ENCODE measurements around the gene ZNF557.
A peak's percentile ranks its signal among the peaks of the same experiment; 100 is the strongest.
"Not testable (repeated sequence)": the region's sequence is repeated elsewhere in the genome, so short reads cannot be mapped to it uniquely, and the experiment has no call there.

The ZNF557 gene

GRCh38 chr19:7069042-7069903, at the start of gene ZNF557:
TSS of gene ZNF557 (plus strand) at chr19:7069703. CDS start at chr19:7075075, 5,372 bp downstream.
- DNase-seq (ENCODE audit: low spot score), result peak; percentile 99

GRCh38 chr19:7021331-7021730, 48.2 kb upstream of the ZNF557 start, which contains the start of gene MBD3L2B:
TSS of gene MBD3L2B (minus strand) at chr19:7021431. CDS start at chr19:7021397, 34 bp downstream.
- not testable (repeated sequence) for DNase-seq (ENCODE audit: low spot score)

- not testable (repeated sequence) for DNase-seq (ENCODE audit: low spot score)
Observed at GRCh38 chr19:7028790-7029189, 40.7 kb upstream of the ZNF557 start.

DNA sequence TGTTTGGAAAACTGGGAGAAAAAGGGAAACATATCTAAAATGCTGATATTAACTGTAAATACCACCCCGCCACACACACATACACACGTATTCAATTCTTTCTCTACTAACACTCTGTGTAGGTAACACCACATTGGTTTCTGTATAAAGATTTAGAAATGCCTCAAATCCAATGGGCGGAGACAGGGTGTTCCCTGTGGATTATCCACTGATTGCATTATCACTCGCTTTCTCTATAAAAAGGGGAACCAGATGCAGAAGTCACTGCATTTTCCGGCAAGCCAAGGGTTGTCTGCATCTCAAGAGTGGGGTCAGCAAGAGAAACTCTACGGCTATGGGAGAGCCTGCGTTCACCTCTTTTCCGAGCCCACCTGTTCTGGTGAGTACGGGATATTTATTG, 39.2 kb upstream of the ZNF557 start, which contains the start of gene MBD3L5:
TSS of gene MBD3L5 (plus strand) at position 301 of the 400 bp plus-strand sequence. CDS start at position 335, 34 bp downstream.
- DNase-seq (ENCODE audit: low spot score), result not testable (repeated sequence)

- not testable (repeated sequence) for DNase-seq (ENCODE audit: low spot score)
Observed at GRCh38 chr19:7040079-7040478, 29.4 kb upstream of the ZNF557 start, which contains the start of gene MBD3L4. TSS of gene MBD3L4 (minus strand) at chr19:7040179. CDS start at chr19:7040144, 35 bp downstream.

DNA sequence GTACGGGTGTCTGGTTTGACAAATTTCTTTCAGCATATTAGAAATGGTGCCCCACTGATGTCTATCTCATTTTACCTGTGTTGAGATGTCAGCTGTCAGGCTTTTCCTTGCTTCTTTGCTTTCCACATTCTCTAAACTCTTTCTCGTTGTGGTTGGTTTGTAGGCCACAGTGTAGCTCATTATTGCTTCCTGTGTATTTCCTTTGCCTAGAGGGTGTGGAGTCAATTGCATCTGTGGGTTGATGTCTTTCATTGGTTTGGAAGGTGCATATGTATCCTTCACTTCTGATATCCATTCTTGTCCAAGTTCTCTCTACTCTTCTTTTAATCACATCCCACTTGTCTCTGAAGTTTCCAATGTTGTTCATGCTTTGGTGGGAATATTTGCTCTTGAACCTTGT, 27.9 kb upstream of the ZNF557 start:
- not testable (repeated sequence) for DNase-seq (ENCODE audit: low spot score)

DNA sequence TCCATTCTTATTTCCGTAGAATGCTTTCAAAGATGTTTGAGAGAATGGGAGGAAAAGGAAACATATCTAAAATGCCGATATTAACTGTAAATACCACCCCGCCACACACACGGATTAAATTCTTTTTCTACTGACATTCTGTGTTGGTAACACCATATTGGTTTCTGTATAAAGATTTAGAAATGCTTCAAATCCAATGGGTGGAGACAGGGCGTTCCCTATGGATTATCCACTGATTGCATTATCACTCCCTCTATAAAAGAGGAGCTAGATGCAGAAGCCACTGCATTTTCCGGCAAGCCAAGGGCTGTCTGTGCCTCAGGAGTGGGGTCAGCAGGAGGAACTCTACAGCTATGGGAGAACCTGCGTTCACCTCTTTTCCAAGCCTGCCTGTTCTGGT, 20.5 kb upstream of the ZNF557 start, which contains the start of gene MBD3L2:
TSS of gene MBD3L2 (plus strand) at position 301 of the 400 bp plus-strand sequence. CDS start at position 354, 53 bp downstream.
- DNase-seq (ENCODE audit: low spot score), result not testable (repeated sequence)

DNA sequence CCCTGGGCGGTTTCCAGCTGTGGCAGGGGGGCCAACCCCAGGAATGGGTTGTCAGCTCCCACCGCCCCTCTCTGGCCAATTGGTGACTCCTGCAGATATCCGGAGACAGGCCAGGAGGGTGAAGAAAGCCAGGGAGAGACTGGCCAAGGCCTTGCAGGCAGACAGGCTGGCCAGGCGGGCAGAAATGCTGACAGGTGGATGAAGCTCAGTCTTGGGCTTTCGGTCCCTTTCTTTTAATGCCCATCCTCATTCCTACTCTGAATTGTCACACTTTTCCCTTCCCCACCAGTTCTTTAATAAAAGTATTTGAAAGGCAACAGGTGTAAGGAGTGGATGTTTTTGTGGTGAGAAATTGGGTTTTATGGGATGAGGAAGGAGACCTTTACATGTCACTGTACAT, 18.1 kb upstream of the ZNF557 start:
- DNase-seq (ENCODE audit: low spot score), result not testable (repeated sequence)

GRCh38 chr19:7052896-7053295, 16.6 kb upstream of the ZNF557 start:
- not testable (repeated sequence) for DNase-seq (ENCODE audit: low spot score)

GRCh38 chr19:7054635-7055368, 14.7 kb upstream of the ZNF557 start:
- not testable (repeated sequence) for DNase-seq (ENCODE audit: low spot score)

DNA sequence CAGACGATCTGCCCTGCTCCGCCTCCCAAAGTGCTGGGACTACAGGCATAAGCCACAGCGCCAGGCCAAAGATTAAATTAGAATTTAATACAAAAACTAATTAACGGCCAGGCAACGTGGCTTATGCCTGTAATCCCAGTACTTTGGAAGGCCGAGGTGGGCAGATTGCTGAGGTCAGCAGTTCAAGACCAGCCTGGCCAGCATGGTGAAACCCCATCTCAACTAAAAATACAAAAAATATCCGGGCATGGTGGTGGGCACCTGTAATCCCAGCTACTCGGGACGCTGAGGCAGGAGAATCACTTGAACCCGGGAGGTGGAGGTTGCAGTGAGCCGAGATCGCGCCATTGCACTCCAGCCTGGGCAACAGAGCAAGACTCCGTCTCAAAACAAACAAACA, 13.8 kb upstream of the ZNF557 start:
- not testable (repeated sequence) for DNase-seq (ENCODE audit: low spot score)

- DNase-seq (ENCODE audit: low spot score), result not testable (repeated sequence)
Observed at GRCh38 chr19:7056371-7056770, 13.1 kb upstream of the ZNF557 start.

GRCh38 chr19:7058576-7058975, 10.9 kb upstream of the ZNF557 start, which contains the start of gene MBD3L3:
TSS of gene MBD3L3 (minus strand) at chr19:7058676. CDS start at chr19:7058605, 71 bp downstream.
- not testable (repeated sequence) for DNase-seq (ENCODE audit: low spot score)

DNA sequence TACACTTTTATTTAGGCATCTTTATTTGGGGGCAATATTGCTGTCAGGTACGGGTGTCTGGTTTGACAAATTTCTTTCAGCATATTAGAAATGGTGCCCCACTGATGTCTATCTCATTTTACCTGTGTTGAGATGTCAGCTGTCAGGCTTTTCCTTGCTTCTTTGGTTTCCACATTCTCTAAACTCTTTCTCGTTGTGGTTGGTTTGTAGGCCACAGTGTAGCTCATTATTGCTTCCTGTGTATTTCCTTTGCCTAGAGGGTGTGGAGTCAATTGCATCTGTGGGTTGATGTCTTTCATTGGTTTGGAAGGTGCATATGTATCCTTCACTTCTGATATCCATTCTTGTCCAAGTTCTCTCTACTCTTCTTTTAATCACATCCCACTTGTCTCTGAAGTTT, 9.5 kb upstream of the ZNF557 start:
- DNase-seq (ENCODE audit: low spot score), result not testable (repeated sequence)

DNA sequence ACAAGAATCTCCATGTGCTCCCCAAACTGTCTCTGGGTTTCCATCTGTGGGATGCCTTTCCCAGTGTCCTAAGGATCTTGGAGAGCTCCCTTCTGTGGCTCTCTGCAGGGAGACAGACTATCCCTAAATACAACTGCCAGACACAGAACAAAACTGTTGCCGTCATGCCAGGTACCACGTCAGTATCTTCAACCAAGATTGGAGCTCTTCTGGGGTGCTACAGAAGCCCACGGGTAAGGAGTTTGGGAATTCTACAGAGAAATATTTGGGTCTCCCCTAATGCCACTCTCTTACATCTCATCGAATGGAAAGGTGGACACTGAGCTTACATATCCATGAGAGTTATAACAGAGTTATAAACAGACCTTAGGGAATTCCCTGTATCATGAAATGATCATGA, 6.2 kb upstream of the ZNF557 start:
- no peak for DNase-seq (ENCODE audit: low spot score)

DNA sequence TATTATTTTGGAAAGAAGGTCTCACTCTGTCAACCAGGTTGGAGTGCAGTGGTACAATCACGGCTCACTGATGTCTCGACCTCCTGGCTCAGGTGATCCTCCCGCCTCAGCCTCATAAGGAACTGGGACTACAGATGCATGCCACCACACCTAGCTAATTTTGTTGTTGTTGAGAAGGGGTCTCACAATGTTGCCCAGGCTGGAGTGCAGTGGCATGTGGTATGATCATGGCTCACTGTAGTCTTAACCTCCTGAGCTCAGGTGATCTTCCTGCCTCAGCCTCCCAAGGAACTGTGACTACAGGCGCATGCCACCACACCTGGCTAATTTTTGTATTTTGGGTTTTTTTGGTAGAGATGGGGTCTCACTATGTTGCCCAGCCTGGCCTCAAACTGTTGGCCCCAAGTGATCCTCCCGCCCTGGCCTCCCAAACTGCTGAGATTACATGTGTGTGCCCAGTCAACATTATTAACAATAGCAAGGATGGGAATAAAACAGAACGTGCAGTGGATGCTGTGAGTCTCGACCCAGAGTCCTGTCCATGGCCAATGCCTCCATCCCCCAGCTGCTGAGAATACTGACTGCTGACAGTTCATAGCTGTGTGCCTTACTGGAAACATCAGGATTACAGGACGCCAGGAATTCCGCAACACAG, 5.6 kb upstream of the ZNF557 start:
- no peak for DNase-seq (ENCODE audit: low spot score)

DNA sequence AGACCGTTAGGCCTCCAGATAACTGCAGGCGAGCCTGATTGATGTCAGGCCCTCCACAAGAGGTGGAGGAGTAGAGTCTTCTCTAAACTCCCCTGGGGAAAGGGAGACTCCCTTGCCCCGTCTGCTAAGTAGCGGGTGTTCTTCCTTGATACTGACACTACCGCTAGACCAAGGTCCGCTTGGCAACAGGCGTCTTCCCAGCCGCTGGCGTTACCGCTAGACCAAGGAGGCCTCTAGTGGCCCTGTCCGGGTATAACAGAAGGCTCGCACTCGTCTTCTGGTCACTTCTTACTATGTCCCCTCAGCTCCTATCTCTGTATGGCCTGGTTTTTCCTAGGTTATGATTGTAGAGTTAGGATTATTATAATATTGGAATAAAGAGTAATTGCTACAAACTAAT, 2.4 kb upstream of the ZNF557 start:
- DNase-seq (ENCODE audit: low spot score), result not testable (repeated sequence)

DNA sequence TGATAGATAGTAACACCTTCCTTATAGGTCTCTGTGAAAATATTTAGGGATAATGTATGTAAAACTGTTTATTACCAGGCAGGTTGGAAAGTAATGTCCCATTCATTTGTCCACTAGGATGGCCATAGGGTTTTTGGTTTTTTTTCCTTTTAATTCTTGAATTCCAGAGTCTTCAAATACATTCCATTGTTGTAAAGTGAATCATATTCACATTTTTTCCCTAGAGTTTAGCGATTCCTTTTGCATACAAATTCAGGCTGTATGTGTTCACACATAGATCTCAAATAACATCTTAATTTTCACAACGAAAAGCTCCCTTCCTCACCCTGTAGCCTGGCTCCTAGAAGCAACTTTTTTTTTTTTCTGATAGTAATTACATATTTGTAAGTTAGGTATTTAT, 1.8 kb upstream of the ZNF557 start:
- DNase-seq (ENCODE audit: low spot score), result no peak

- DNase-seq (ENCODE audit: low spot score), result no peak
Observed at GRCh38 chr19:7068599-7068998, 904 bp upstream of the ZNF557 start.

DNA sequence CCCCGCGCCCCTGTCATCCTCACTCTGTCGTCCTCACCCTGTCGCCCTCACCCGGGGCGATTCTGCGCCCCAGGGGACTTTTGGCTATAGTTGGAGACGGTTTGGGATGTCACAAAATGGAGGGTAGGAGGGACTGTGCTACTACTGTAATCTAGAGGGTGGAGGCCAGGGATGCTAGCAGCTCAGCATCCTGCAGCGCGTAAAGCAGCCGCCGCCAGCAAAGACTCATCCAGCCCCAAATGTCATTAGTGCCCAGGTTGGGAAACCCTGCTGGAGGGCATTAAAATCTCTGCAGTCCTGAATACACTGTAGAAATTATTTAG, 362 bp downstream of the ZNF557 start:
- no peak for DNase-seq (ENCODE audit: low spot score)

GRCh38 chr19:7072541-7072940, 3.0 kb downstream of the ZNF557 start:
- no peak for DNase-seq (ENCODE audit: low spot score)

DNA sequence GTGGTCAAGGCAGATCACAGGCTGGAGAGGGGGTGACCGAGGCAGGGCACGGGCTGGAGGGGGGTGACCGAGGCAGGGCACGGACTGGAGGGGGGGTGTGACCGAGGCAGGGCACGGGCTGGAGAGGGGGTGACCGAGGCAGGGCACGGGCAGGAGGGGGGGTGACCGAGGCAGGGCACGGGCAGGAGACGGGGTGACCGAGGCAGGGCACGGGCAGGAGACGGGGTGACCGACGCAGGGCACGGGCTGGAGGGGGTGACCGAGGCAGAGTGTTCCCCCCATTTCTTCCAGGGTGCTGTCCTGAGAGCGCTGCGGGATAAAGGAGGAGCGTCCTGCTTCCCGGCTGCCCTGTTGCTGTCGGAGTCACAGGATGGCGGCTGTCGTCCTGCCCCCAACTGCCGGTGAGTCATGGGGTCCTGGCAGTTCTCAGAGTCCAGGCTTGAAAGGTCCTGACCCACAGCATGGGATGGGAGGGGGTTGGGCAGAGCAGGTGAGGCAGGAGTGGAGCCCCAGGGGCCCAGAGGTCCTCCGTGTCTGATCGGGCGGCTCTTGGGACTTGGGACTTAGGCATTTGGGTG, 5.3 kb downstream of the ZNF557 start:
- no peak for DNase-seq (ENCODE audit: low spot score)
